Common myeloid progenitor, CD34-positive (primary cell): ENCODE results near the gene HESX1.

Experiments
- CTCF ChIA-PET: fragments of 350-600 bp; sonication (Branson Sonifier 250); formaldehyde crosslinking; loops from one replicate; lab custom pipeline; 2021; ENCODE audit warnings: antibody characterized with exemption; lab: Charles Lee
- POLR2A ChIA-PET: fragments of 350-600 bp; sonication (Branson Sonifier 250); formaldehyde crosslinking; loops from one replicate; lab custom pipeline; 2021; ENCODE audit warnings: antibody characterized with exemption; lab: Charles Lee
- DNase-seq, 3 donors: peaks; one replicate each; pipeline versions ENCODE4 v3.0.0 to v3.0.0-alpha.2; 2013
- H3K27ac ChIP-seq, 2 experiments: 1 replicate in 1 of 2; 2 replicates in 1 of 2; pipeline ENCODE4 v1.7.0; 2013; ENCODE audit warnings: inconsistent platforms in 2 of 2, low read length in 2 of 2, mild to moderate bottlenecking in 2 of 2, low read depth in 1 of 2, moderate library complexity in 1 of 2; ENCODE audit not compliant: severe bottlenecking in 2 of 2, insufficient read depth in 1 of 2, poor library complexity in 1 of 2
- H3K27me3 ChIP-seq, 5 experiments: replicated peaks in 2 of 5; 1 replicate in 3 of 5; 2 replicates in 2 of 5; pipeline versions ENCODE4 v1.6.1 to v1.7.0; 2013; ENCODE audit warnings: low read length in 4 of 5, mild to moderate bottlenecking in 2 of 5, moderate library complexity in 2 of 5, inconsistent platforms in 1 of 5; ENCODE audit not compliant: insufficient read depth in 5 of 5, control insufficient read depth in 4 of 5
- H3K36me3 ChIP-seq, 4 experiments: 1 replicate in 2 of 4; 2 replicates in 2 of 4; pipeline versions ENCODE4 v1.6.1 to v1.7.0; 2013; ENCODE audit warnings: low read length in 3 of 4, control low read depth in 1 of 4, mild to moderate bottlenecking in 1 of 4; ENCODE audit not compliant: control insufficient read depth in 4 of 4, insufficient read depth in 4 of 4
- H3K4me1 ChIP-seq, 4 experiments: 1 replicate in 3 of 4; 2 replicates in 1 of 4; pipeline versions ENCODE4 v1.6.1 to v1.7.1; 2013; ENCODE audit warnings: low read length in 3 of 4, mild to moderate bottlenecking in 3 of 4, control low read depth in 1 of 4, inconsistent platforms in 1 of 4, moderate library complexity in 1 of 4; ENCODE audit not compliant: control insufficient read depth in 4 of 4, insufficient read depth in 4 of 4; ENCODE audit errors: control extremely low read depth in 1 of 4
- H3K4me3 ChIP-seq, 7 experiments: 1 replicate in 4 of 7; 2 replicates in 3 of 7; pipeline versions ENCODE4 v1.5.1 to v1.7.0; 2013; ENCODE audit warnings: mild to moderate bottlenecking in 7 of 7, low read length in 6 of 7, moderate library complexity in 6 of 7, inconsistent platforms in 2 of 7, low read depth in 2 of 7, control low read depth in 1 of 7; ENCODE audit not compliant: insufficient read depth in 4 of 7, control insufficient read depth in 1 of 7; ENCODE audit errors: extremely low read depth in 1 of 7
- H3K9me3 ChIP-seq, 5 experiments: 1 replicate in 4 of 5; 2 replicates in 1 of 5; pipeline versions ENCODE4 v1.6.1 to v1.7.1; 2013; ENCODE audit warnings: low read length in 4 of 5, mild to moderate bottlenecking in 2 of 5, inconsistent platforms in 1 of 5, low read depth in 1 of 5, moderate library complexity in 1 of 5; ENCODE audit not compliant: control insufficient read depth in 4 of 5, insufficient read depth in 2 of 5; ENCODE audit errors: control extremely low read depth in 1 of 5
- WGBS: methylation state at CpG from one replicate; pipeline ENCODE4 v1.1.5; 2013; ENCODE audit not compliant: insufficient coverage; 5-methylcytosine and 5-hydroxymethylcytosine counted together

Gene HESX1

GRCh38 chr3:57184526-57184925, 15.3 kb downstream of the HESX1 start:
- Histone ChIP-seq H3K4me3 (no peak overlapping the region), H3K9me3 (no peaks in the 10 kb centered on the region), H3K4me1 (no peaks in the 10 kb centered on the region), H3K27me3 (no peaks in the 10 kb centered on the region), H3K36me3 (no peaks in the 10 kb centered on the region), H3K27ac (no peak overlapping the region)
- CTCF ChIA-PET, result interaction anchor here (1.0 kb wide), 1 partner anchor 14 kb away, joined by 4 read pairs; no protein-coding TSS in a partner anchor
- POLR2A ChIA-PET, result interaction anchor here (0.6 kb wide), 2 partner anchors 13 to 1129 kb away, joined by 3 to 4 read pairs; no protein-coding TSS in a partner anchor
- 95% methylated on average over 2 of the region's 6 CpGs for WGBS
- DNase-seq, result no peak

- Histone ChIP-seq H3K27me3 (no peaks in the 10 kb centered on the region), H3K9me3 (no peaks in the 10 kb centered on the region), H3K36me3 (no peaks in the 10 kb centered on the region), H3K27ac (no peak overlapping the region), H3K4me3 (no peak overlapping the region), H3K4me1 (peaks cover 0 to 6% (median 2%) of the 10 kb centered on the region in 4 experiments)
- ChIA-PET CTCF (interaction anchor here (0.7 to 2.7 kb wide), 8 partner anchors 9 to 316 kb away, joined by 3 to 15 read pairs (median 4); no protein-coding TSS in a partner anchor), POLR2A (interaction anchor here (0.5 kb wide), 1 partner anchor 702 kb away, joined by 4 read pairs; no protein-coding TSS in a partner anchor)
- 93% methylated on average over 3 of the region's 5 CpGs for WGBS
- DNase-seq, result peak; percentile 34 to 57 (median 47)
These were observed 20.0 kb downstream of the HESX1 start for GRCh38 chr3:57179580-57180410.

GRCh38 chr3:57176045-57176444, 23.7 kb downstream of the HESX1 start:
- no peaks in the 10 kb centered on the region for H3K36me3 ChIP-seq
- CTCF ChIA-PET, result interaction anchor here (0.6 to 1.8 kb wide), 2 partner anchors 17 to 513 kb away, joined by 3 to 4 read pairs; no protein-coding TSS in a partner anchor
- POLR2A ChIA-PET, result no interaction called here
- DNase-seq, result no peak
- H3K9me3 ChIP-seq, result no peaks in the 10 kb centered on the region
- no peak overlapping the region for H3K4me3 ChIP-seq
- H3K27me3 ChIP-seq, result peaks cover 0 to under 1% (median 0%) of the 10 kb centered on the region in 5 experiments
- H3K4me1 ChIP-seq, result peaks cover 0 to 19% (median 11%) of the 10 kb centered on the region in 4 experiments
- no CpG with 5 or more reads among the region's 1 CpG for WGBS
- H3K27ac ChIP-seq, result no peak overlapping the region

GRCh38 chr3:57173687-57174086, 26.1 kb downstream of the HESX1 start:
- ChIA-PET POLR2A (interaction anchor here (0.7 kb wide), 1 partner anchor 127 kb away, joined by 3 read pairs; no protein-coding TSS in a partner anchor), CTCF (interaction anchor here (1.1 to 1.4 kb wide), 2 partner anchors 8 to 47 kb away, joined by 3 to 4 read pairs; no protein-coding TSS in a partner anchor)
- Histone ChIP-seq H3K4me1 (peaks cover 5 to 27% (median 17%) of the 10 kb centered on the region in 4 experiments), H3K4me3 (no peak overlapping the region), H3K27ac (no peak overlapping the region), H3K27me3 (peaks cover 0 to 11% (median 10%) of the 10 kb centered on the region in 5 experiments), H3K9me3 (no peaks in the 10 kb centered on the region), H3K36me3 (no peaks in the 10 kb centered on the region)
- 0% methylated on average over 1 of the region's 2 CpGs for WGBS
- no peak for DNase-seq

- no peaks in the 10 kb centered on the region for H3K9me3 ChIP-seq
- WGBS, result 100% methylated on average over 1 of the region's 1 CpG
- no peak overlapping the region for H3K27ac ChIP-seq
- no peak for DNase-seq
- H3K27me3 ChIP-seq, result peaks cover under 1 to 38% (median 26%) of the 10 kb centered on the region in 5 experiments
- POLR2A ChIA-PET, result no interaction called here
- H3K4me1 ChIP-seq, result peaks cover 5 to 27% (median 17%) of the 10 kb centered on the region in 4 experiments
- H3K36me3 ChIP-seq, result no peaks in the 10 kb centered on the region
- CTCF ChIA-PET, result interaction anchor here (0.7 to 2.3 kb wide), 13 partner anchors 8 to 587 kb away, joined by 3 to 15 read pairs (median 4); no protein-coding TSS in a partner anchor
- no peak overlapping the region for H3K4me3 ChIP-seq
These were observed 28.8 kb downstream of the HESX1 start for GRCh38 chr3:57170946-57171345.

GRCh38 chr3:57169872-57170623, 29.7 kb downstream of the HESX1 start:
- Histone ChIP-seq H3K27me3 (peaks cover 5 to 45% (median 28%) of the 10 kb centered on the region in 5 experiments), H3K36me3 (no peaks in the 10 kb centered on the region), H3K27ac (no peak overlapping the region), H3K4me3 (peak overlapping the region; percentile 2 to 74 (median 62)), H3K4me1 (peaks cover 7 to 33% (median 19%) of the 10 kb centered on the region in 4 experiments), H3K9me3 (no peaks in the 10 kb centered on the region)
- ChIA-PET POLR2A (no interaction called here), CTCF (interaction anchor here (0.7 to 2.3 kb wide), 19 partner anchors 8 to 588 kb away, joined by 3 to 15 read pairs (median 4); partner anchors contain the start of gene PDE12)
- DNase-seq, result peak; percentile 60 to 81 (median 76)
- 2% methylated on average over 33 of the region's 40 CpGs for WGBS
